ENCODE measurements around the gene PGM5. TPM values are rescaled to one million over a fixed set of nuclear protein-coding genes. Genes with fewer than 3 reads are reported as not detected.

Gene PGM5
- total and polyA plus RNA-seq, 2 experiments from 2014 or later, result 16.8 to 121 TPM

GRCh38 chr9:68545033-68545705 is 188.8 kb downstream of the PGM5 start:
- Histone ChIP-seq H3K27ac (no peak overlapping the region), H3K36me3 (no peaks in the 10 kb centered on the region), H3K4me1 (ENCODE audit: low read depth) (no peaks in the 10 kb centered on the region), H3K9me3 (ENCODE audit: low read depth) (no peaks in the 10 kb centered on the region), H3K4me3 (no peak overlapping the region), H3K27me3 (no peaks in the 10 kb centered on the region)
- DNase-seq (ENCODE audit: low read depth in 1 of 2, low spot score in 1 of 2), result no peak
- no peak for TF ChIP-seq CTCF (IDR thresholded peaks at IDR 0.05; ENCODE audit: low read depth, low read length)

- H3K4me1 ChIP-seq (ENCODE audit: low read depth), result no peaks in the 10 kb centered on the region
- no peaks in the 10 kb centered on the region for H3K27me3 ChIP-seq
- H3K4me3 ChIP-seq, result no peak overlapping the region
- no peaks in the 10 kb centered on the region for H3K9me3 ChIP-seq (ENCODE audit: low read depth)
- peak in 1 of 2 donors; percentile 48 for DNase-seq (ENCODE audit: low read depth in 1 of 2, low spot score in 1 of 2)
- no peak overlapping the region for H3K27ac ChIP-seq
- H3K36me3 ChIP-seq, result no peaks in the 10 kb centered on the region
- TF ChIP-seq CTCF (IDR thresholded peaks at IDR 0.05; ENCODE audit: low read depth, low read length), result no peak
Observed at GRCh38 chr9:68546596-68547390, 190.4 kb downstream of the PGM5 start.

- Histone ChIP-seq H3K27ac (no peak overlapping the region), H3K27me3 (no peaks in the 10 kb centered on the region), H3K36me3 (no peaks in the 10 kb centered on the region), H3K4me3 (no peak overlapping the region), H3K4me1 (ENCODE audit: low read depth) (no peaks in the 10 kb centered on the region), H3K9me3 (ENCODE audit: low read depth) (no peaks in the 10 kb centered on the region)
- TF ChIP-seq CTCF (IDR thresholded peaks at IDR 0.05; ENCODE audit: low read depth, low read length), result no peak
- DNase-seq (ENCODE audit: low read depth in 1 of 2, low spot score in 1 of 2), result no peak
Observed at GRCh38 chr9:68547417-68547816, 191.0 kb downstream of the PGM5 start.

GRCh38 chr9:68548241-68548640 is 191.8 kb downstream of the PGM5 start:
- H3K27me3 ChIP-seq, result no peaks in the 10 kb centered on the region
- no peaks in the 10 kb centered on the region for H3K9me3 ChIP-seq (ENCODE audit: low read depth)
- DNase-seq (ENCODE audit: low read depth in 1 of 2, low spot score in 1 of 2), result no peak
- no peaks in the 10 kb centered on the region for H3K4me1 ChIP-seq (ENCODE audit: low read depth)
- H3K27ac ChIP-seq, result no peak overlapping the region
- no peak overlapping the region for H3K4me3 ChIP-seq
- TF ChIP-seq CTCF (IDR thresholded peaks at IDR 0.05; ENCODE audit: low read depth, low read length), result no peak
- no peaks in the 10 kb centered on the region for H3K36me3 ChIP-seq

- H3K4me3 ChIP-seq, result no peak overlapping the region
- H3K9me3 ChIP-seq (ENCODE audit: low read depth), result no peaks in the 10 kb centered on the region
- H3K36me3 ChIP-seq, result no peaks in the 10 kb centered on the region
- H3K4me1 ChIP-seq (ENCODE audit: low read depth), result no peaks in the 10 kb centered on the region
- TF ChIP-seq CTCF (IDR thresholded peaks at IDR 0.05; ENCODE audit: low read depth, low read length), result no peak
- H3K27ac ChIP-seq, result no peak overlapping the region
- no peak for DNase-seq (ENCODE audit: low read depth in 1 of 2, low spot score in 1 of 2)
- no peaks in the 10 kb centered on the region for H3K27me3 ChIP-seq
Observed at GRCh38 chr9:68551191-68551590, 194.8 kb downstream of the PGM5 start.
